ENCODE measurements around the gene GREB1. TPM values are rescaled to one million over a fixed set of nuclear protein-coding genes. Genes with fewer than 3 reads are reported as not detected.

The GREB1 gene
- total RNA-seq, 2 experiments from 2014 or later, result 0.91 to 1.4 TPM

- Mint-ChIP-seq H3K9me3 (ENCODE audit: low read depth) (no peaks in the 10 kb centered on the region), H3K27ac (no peak overlapping the region), H3K4me1 (no peaks in the 10 kb centered on the region), H3K36me3 (no peaks in the 10 kb centered on the region), H3K27me3 (peaks cover 8% of the 10 kb centered on the region), H3K4me3 (no peak overlapping the region)
- ATAC-seq (no peak), DNase-seq (no peak)
- CTCF ChIA-PET, result no interaction called here
Measured at GRCh38 chr2:11610624-11611242, 76.9 kb downstream of the GREB1 start.

GRCh38 chr2:11611251-11611650 is 77.4 kb downstream of the GREB1 start:
- Mint-ChIP-seq H3K4me1 (no peaks in the 10 kb centered on the region), H3K27me3 (peaks cover 8% of the 10 kb centered on the region), H3K27ac (no peak overlapping the region), H3K9me3 (ENCODE audit: low read depth) (no peaks in the 10 kb centered on the region), H3K4me3 (no peak overlapping the region), H3K36me3 (no peaks in the 10 kb centered on the region)
- no peak for ATAC-seq
- DNase-seq, result no peak
- CTCF ChIA-PET, result no interaction called here

- ATAC-seq (no peak), DNase-seq (no peak)
- H3K4me1 Mint-ChIP-seq, result no peaks in the 10 kb centered on the region
- no peak overlapping the region for H3K4me3 Mint-ChIP-seq
- H3K36me3 Mint-ChIP-seq, result no peaks in the 10 kb centered on the region
- H3K9me3 Mint-ChIP-seq (ENCODE audit: low read depth), result no peaks in the 10 kb centered on the region
- CTCF ChIA-PET, result no interaction called here
- H3K27ac Mint-ChIP-seq, result no peak overlapping the region
- H3K27me3 Mint-ChIP-seq, result peaks cover 8% of the 10 kb centered on the region
Measured at GRCh38 chr2:11612553-11613215, 78.8 kb downstream of the GREB1 start.

DNA sequence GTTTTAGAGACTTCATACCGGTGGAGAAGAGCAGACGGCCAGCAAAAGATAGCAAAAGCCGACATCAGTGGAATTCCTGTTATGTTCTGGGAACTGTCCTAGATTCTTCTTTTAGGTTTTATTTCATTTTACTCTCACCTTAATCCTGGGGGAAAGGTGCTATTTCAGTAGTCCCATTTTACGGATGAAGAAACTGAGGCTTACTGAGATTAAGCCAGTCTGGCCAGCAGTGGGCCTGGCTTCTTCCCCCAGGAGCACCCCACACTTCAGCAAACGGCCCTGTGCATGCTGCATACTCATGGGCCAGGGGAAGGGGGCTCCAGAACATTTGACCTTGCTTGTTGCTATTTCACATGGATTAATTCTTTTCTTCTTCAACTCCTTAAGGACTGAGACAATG is 79.5 kb downstream of the GREB1 start:
- no peak for DNase-seq
- Mint-ChIP-seq H3K4me3 (no peak overlapping the region), H3K4me1 (no peaks in the 10 kb centered on the region), H3K27me3 (peaks cover 7% of the 10 kb centered on the region), H3K27ac (no peak overlapping the region), H3K9me3 (ENCODE audit: low read depth) (no peaks in the 10 kb centered on the region), H3K36me3 (no peaks in the 10 kb centered on the region)
- ATAC-seq, result no peak
- CTCF ChIA-PET, result no interaction called here

- Mint-ChIP-seq H3K4me1 (no peaks in the 10 kb centered on the region), H3K4me3 (no peak overlapping the region)
Measured at GRCh38 chr2:11615209-11615608, 81.4 kb downstream of the GREB1 start.

DNA sequence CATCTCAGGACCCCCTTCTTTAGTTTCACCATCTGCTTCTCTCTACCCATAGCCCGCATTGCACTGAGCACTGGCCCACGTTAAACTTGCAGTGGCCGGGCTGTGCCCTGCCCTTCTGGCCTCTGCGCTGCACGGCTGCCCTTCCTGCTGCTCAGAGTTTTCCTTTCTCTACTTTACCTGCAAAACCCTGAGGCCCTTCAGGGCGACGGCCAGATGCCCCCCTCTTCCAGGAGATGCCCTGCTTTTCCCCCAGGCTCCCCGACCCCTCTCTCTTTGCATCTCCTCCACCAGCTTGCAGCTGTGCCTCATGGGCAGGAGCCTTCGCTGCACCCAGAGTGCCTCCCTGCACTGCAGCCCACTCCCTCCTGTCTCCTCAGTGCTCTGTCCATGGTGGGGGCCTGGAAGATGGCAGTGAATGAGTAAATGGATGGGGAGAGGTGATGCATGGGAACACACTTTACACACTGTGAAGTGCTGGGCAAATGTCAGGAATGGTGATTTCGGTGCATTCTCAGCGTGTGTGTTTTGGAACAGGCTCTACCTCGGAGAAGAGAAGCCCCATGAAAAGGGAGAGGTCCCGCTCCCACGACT is 82.3 kb downstream of the GREB1 start:
- no peak overlapping the region for H3K4me3 Mint-ChIP-seq
- H3K4me1 Mint-ChIP-seq, result no peaks in the 10 kb centered on the region
- H3K36me3 Mint-ChIP-seq, result no peaks in the 10 kb centered on the region
- H3K27me3 Mint-ChIP-seq, result no peaks in the 10 kb centered on the region
- ATAC-seq (no peak), DNase-seq (no peak)
- CTCF ChIA-PET, result no interaction called here
- H3K27ac Mint-ChIP-seq, result no peak overlapping the region
- H3K9me3 Mint-ChIP-seq (ENCODE audit: low read depth), result no peaks in the 10 kb centered on the region

More at GRCh38 chr2:11615209-11615608, 81.4 kb downstream of the GREB1 start:
- H3K9me3 Mint-ChIP-seq (ENCODE audit: low read depth), result no peaks in the 10 kb centered on the region
- CTCF ChIA-PET, result no interaction called here
- H3K36me3 Mint-ChIP-seq, result no peaks in the 10 kb centered on the region
- ATAC-seq, result no peak
- no peak for DNase-seq
- no peaks in the 10 kb centered on the region for H3K27me3 Mint-ChIP-seq
- no peak overlapping the region for H3K27ac Mint-ChIP-seq

GRCh38 chr2:11616851-11617415 is 83.1 kb downstream of the GREB1 start:
- ATAC-seq (no peak), DNase-seq (no peak)
- Mint-ChIP-seq H3K27ac (no peak overlapping the region), H3K4me1 (no peaks in the 10 kb centered on the region), H3K36me3 (no peaks in the 10 kb centered on the region), H3K4me3 (no peak overlapping the region), H3K27me3 (no peaks in the 10 kb centered on the region), H3K9me3 (ENCODE audit: low read depth) (no peaks in the 10 kb centered on the region)
- CTCF ChIA-PET, result no interaction called here

DNA sequence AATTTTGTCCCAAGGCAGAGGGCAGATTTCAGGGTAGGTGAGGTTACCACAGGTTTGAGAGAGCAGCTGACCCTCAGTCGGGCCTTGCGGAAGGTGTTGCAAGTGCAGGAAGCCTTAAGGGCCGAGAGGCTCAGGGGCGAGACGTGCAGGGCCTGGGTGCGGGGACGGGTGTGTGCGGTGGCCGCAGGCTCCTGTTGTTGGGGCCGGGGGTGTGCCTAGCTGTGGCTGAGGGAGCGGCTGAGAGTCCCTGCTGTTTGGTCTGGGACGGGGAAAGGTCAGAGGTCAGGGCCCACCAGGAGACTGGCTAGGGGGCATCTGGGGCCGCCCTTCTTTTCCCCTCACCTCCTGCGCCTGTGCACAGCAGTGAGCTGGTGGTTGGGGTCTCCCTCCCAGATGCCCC is 83.7 kb downstream of the GREB1 start:
- ATAC-seq (no peak), DNase-seq (no peak)
- H3K4me3 Mint-ChIP-seq, result no peak overlapping the region
- CTCF ChIA-PET, result no interaction called here
- H3K9me3 Mint-ChIP-seq (ENCODE audit: low read depth), result no peaks in the 10 kb centered on the region
- H3K27me3 Mint-ChIP-seq, result no peaks in the 10 kb centered on the region
- H3K4me1 Mint-ChIP-seq, result no peaks in the 10 kb centered on the region
- H3K27ac Mint-ChIP-seq, result no peak overlapping the region
- H3K36me3 Mint-ChIP-seq, result no peaks in the 10 kb centered on the region

GRCh38 chr2:11617984-11618707 is 84.3 kb downstream of the GREB1 start:
- no peak overlapping the region for H3K27ac Mint-ChIP-seq
- CTCF ChIA-PET, result no interaction called here
- no peak for ATAC-seq

GRCh38 chr2:11618708-11619062 is 84.8 kb downstream of the GREB1 start:
- Mint-ChIP-seq H3K27me3 (no peaks in the 10 kb centered on the region), H3K36me3 (no peaks in the 10 kb centered on the region), H3K4me3 (no peak overlapping the region), H3K27ac (no peak overlapping the region), H3K4me1 (no peaks in the 10 kb centered on the region), H3K9me3 (ENCODE audit: low read depth) (no peaks in the 10 kb centered on the region)
- no peak for ATAC-seq
- CTCF ChIA-PET, result no interaction called here
- DNase-seq, result no peak

More at GRCh38 chr2:11617984-11618707, 84.3 kb downstream of the GREB1 start:
- no peaks in the 10 kb centered on the region for H3K36me3 Mint-ChIP-seq
- H3K27me3 Mint-ChIP-seq, result no peaks in the 10 kb centered on the region
- no peak overlapping the region for H3K4me3 Mint-ChIP-seq
- DNase-seq, result no peak
- no peaks in the 10 kb centered on the region for H3K9me3 Mint-ChIP-seq (ENCODE audit: low read depth)
- H3K4me1 Mint-ChIP-seq, result no peaks in the 10 kb centered on the region

- no peaks in the 10 kb centered on the region for H3K9me3 Mint-ChIP-seq (ENCODE audit: low read depth)
- H3K27me3 Mint-ChIP-seq, result no peaks in the 10 kb centered on the region
- H3K36me3 Mint-ChIP-seq, result no peaks in the 10 kb centered on the region
- DNase-seq (no peak), ATAC-seq (no peak)
- CTCF ChIA-PET, result no interaction called here
- H3K27ac Mint-ChIP-seq, result no peak overlapping the region
- no peaks in the 10 kb centered on the region for H3K4me1 Mint-ChIP-seq
- H3K4me3 Mint-ChIP-seq, result no peak overlapping the region
Measured at GRCh38 chr2:11621410-11621809, 87.6 kb downstream of the GREB1 start.

- no peak overlapping the region for H3K27ac Mint-ChIP-seq
- DNase-seq (no peak), ATAC-seq (no peak)
- H3K36me3 Mint-ChIP-seq, result no peaks in the 10 kb centered on the region
- CTCF ChIA-PET, result no interaction called here
- no peaks in the 10 kb centered on the region for H3K27me3 Mint-ChIP-seq
- no peaks in the 10 kb centered on the region for H3K9me3 Mint-ChIP-seq (ENCODE audit: low read depth)
- no peaks in the 10 kb centered on the region for H3K4me1 Mint-ChIP-seq
- no peak overlapping the region for H3K4me3 Mint-ChIP-seq
Measured at GRCh38 chr2:11622611-11623010, 88.8 kb downstream of the GREB1 start.

DNA sequence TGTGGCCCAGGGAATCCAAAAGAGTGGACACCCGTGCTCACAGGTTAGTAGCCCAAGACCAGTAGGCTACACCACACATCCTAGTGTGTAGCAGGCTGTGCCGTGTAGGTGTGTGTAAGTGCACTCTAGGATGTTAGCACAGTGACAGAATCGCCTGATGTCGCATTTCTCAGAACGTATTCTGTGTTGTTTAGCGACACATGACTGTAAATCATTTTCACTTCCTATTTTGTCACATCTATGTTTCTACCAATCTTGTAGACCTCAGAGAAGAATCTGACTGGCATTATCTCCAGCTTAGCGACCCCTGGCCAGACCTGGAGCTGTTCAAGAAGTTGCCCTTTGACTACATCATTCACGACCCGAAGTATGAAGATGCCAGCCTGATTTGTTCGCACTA is 91.0 kb downstream of the GREB1 start:
- CTCF ChIA-PET, result no interaction called here
- Mint-ChIP-seq H3K4me1 (no peaks in the 10 kb centered on the region), H3K27ac (no peak overlapping the region), H3K4me3 (no peak overlapping the region), H3K36me3 (no peaks in the 10 kb centered on the region), H3K27me3 (no peaks in the 10 kb centered on the region), H3K9me3 (ENCODE audit: low read depth) (no peaks in the 10 kb centered on the region)
- no peak for DNase-seq
- no peak for ATAC-seq

GRCh38 chr2:11625671-11626070 is 91.8 kb downstream of the GREB1 start:
- Mint-ChIP-seq H3K4me1 (no peaks in the 10 kb centered on the region), H3K9me3 (ENCODE audit: low read depth) (no peaks in the 10 kb centered on the region), H3K27ac (no peak overlapping the region), H3K27me3 (no peaks in the 10 kb centered on the region), H3K36me3 (no peaks in the 10 kb centered on the region), H3K4me3 (no peak overlapping the region)
- CTCF ChIA-PET, result no interaction called here
- ATAC-seq (no peak), DNase-seq (no peak)
